ENCODE measurements around the gene RTRAF. TPM values are rescaled to one million over a fixed set of nuclear protein-coding genes. Genes with fewer than 3 reads are reported as not detected.

The RTRAF gene
- total RNA-seq, 1 experiment from 2014 or later = 184 TPM

GRCh38 chr14:52007211-52007610 is 17.9 kb downstream of the RTRAF start:
- no peaks in the 10 kb centered on the region for H3K9me2 ChIP-seq (ENCODE audit: insufficient read depth)
- POLR2A ChIA-PET (ENCODE audit: unreplicated experiment) = no interaction called here
- intact Hi-C loops (cut with micrococcal nuclease; ENCODE audit: unreplicated experiment) = no loop called here
- TF ChIP-seq CTCF (conservative IDR thresholded peaks at IDR 0.05) = no peak
- no peak for TF ChIP-seq EZH2 (IDR thresholded peaks at IDR 0.05; ENCODE audit: low read depth)
- peaks cover 3% of the 10 kb centered on the region for H3F3A ChIP-seq (ENCODE audit: insufficient read depth, low read depth)
- CTCF ChIA-PET = no interaction called here
- H3K4me1 ChIP-seq (replicated peaks; ENCODE audit: insufficient read depth) = no peaks in the 10 kb centered on the region
- peaks cover 3% of the 10 kb centered on the region; the same call in 1 of the 2 replicates for H4K20me1 ChIP-seq (ENCODE audit: insufficient read depth)
- no peaks in the 10 kb centered on the region for H3K27me3 ChIP-seq (ENCODE audit: insufficient read depth, low read depth)
- H3K79me2 ChIP-seq (ENCODE audit: low read depth) = no peaks in the 10 kb centered on the region
- no peak overlapping the region for H2AFZ ChIP-seq
- BruUV-seq (replicated peaks) = no TSS peak
- no peak overlapping the region for H3K27ac ChIP-seq
- DNase-seq = no peak
- H3K9me3 ChIP-seq (ENCODE audit: insufficient read depth, low read depth) = no peaks in the 10 kb centered on the region
- no peak overlapping the region for H3K4me2 ChIP-seq
- H3K4me3 ChIP-seq = no peak overlapping the region
- H3K36me3 ChIP-seq (ENCODE audit: low read depth) = peaks cover 66% of the 10 kb centered on the region

- H3K4me3 ChIP-seq = no peak overlapping the region
- H3K27me3 ChIP-seq (ENCODE audit: insufficient read depth, low read depth) = no peaks in the 10 kb centered on the region
- no peak for DNase-seq
- no peaks in the 10 kb centered on the region for H3K9me3 ChIP-seq (ENCODE audit: insufficient read depth, low read depth)
- H3K4me1 ChIP-seq (replicated peaks; ENCODE audit: insufficient read depth) = no peaks in the 10 kb centered on the region
- no peak overlapping the region for H3K4me2 ChIP-seq
- no TSS peak for BruUV-seq (replicated peaks)
- peaks cover 64% of the 10 kb centered on the region for H3K36me3 ChIP-seq (ENCODE audit: low read depth)
- peaks cover 6% of the 10 kb centered on the region for H3F3A ChIP-seq (ENCODE audit: insufficient read depth, low read depth)
- no peaks in the 10 kb centered on the region for H3K9me2 ChIP-seq (ENCODE audit: insufficient read depth)
- H2AFZ ChIP-seq = no peak overlapping the region
- no peaks in the 10 kb centered on the region for H3K79me2 ChIP-seq (ENCODE audit: low read depth)
- intact Hi-C loops (cut with micrococcal nuclease; ENCODE audit: unreplicated experiment) = no loop called here
- TF ChIP-seq EZH2 (IDR thresholded peaks at IDR 0.05; ENCODE audit: low read depth) (no peak), CTCF (conservative IDR thresholded peaks at IDR 0.05) (no peak)
- no peak overlapping the region for H3K27ac ChIP-seq
- POLR2A ChIA-PET (ENCODE audit: unreplicated experiment) = no interaction called here
- H4K20me1 ChIP-seq (ENCODE audit: insufficient read depth) = peaks cover 3% of the 10 kb centered on the region; the same call in 1 of the 2 replicates
- CTCF ChIA-PET = interaction anchor here (0.5 kb wide), 1 partner anchor 124 kb away, joined by 3 read pairs; no protein-coding TSS in a partner anchor
These were observed 18.3 kb downstream of the RTRAF start for GRCh38 chr14:52007637-52008036.

- peaks cover 62% of the 10 kb centered on the region for H3K36me3 ChIP-seq (ENCODE audit: low read depth)
- no peaks in the 10 kb centered on the region for H3K9me3 ChIP-seq (ENCODE audit: insufficient read depth, low read depth)
- no peak for DNase-seq
- TF ChIP-seq CTCF (conservative IDR thresholded peaks at IDR 0.05) (no peak), EZH2 (IDR thresholded peaks at IDR 0.05; ENCODE audit: low read depth) (no peak)
- CTCF ChIA-PET = interaction anchor here (0.5 kb wide), 1 partner anchor 123 kb away, joined by 3 read pairs; no protein-coding TSS in a partner anchor
- POLR2A ChIA-PET (ENCODE audit: unreplicated experiment) = no interaction called here
- intact Hi-C loops (cut with micrococcal nuclease; ENCODE audit: unreplicated experiment) = no loop called here
- peaks cover 3% of the 10 kb centered on the region; the same call in 1 of the 2 replicates for H4K20me1 ChIP-seq (ENCODE audit: insufficient read depth)
- H3K4me2 ChIP-seq = no peak overlapping the region
- H3K4me3 ChIP-seq = no peak overlapping the region
- peaks cover 8% of the 10 kb centered on the region for H3F3A ChIP-seq (ENCODE audit: insufficient read depth, low read depth)
- no peaks in the 10 kb centered on the region for H3K27me3 ChIP-seq (ENCODE audit: insufficient read depth, low read depth)
- BruUV-seq (replicated peaks) = no TSS peak
- H3K79me2 ChIP-seq (ENCODE audit: low read depth) = no peaks in the 10 kb centered on the region
- no peak overlapping the region for H2AFZ ChIP-seq
- H3K4me1 ChIP-seq (replicated peaks; ENCODE audit: insufficient read depth) = no peaks in the 10 kb centered on the region
- no peak overlapping the region for H3K27ac ChIP-seq
- H3K9me2 ChIP-seq (ENCODE audit: insufficient read depth) = no peaks in the 10 kb centered on the region
These were observed 18.8 kb downstream of the RTRAF start for GRCh38 chr14:52008136-52008535.

Data from PC-9 (cell line).